SK-N-SH (cell line): ENCODE data around the gene UBE2E3. TPM values are rescaled to one million over a fixed set of nuclear protein-coding genes. Genes with fewer than 3 reads are reported as not detected.

Experiments used
- CTCF ChIA-PET: fragments of 300-600, 350-600 bp; formaldehyde crosslinking; extraction: SDS; loops from one replicate; lab custom pipeline; 2021; lab: Yijun Ruan, JAX
- POLR2A ChIA-PET: fragments of 350-600 bp; sonication (Branson Sonifier 250); formaldehyde crosslinking; extraction: SDS; loops from one replicate; lab custom pipeline; 2020; ENCODE audit warnings: antibody characterized with exemption, inconsistent platforms; lab: Yijun Ruan, JAX
- DNase-seq: peaks from one replicate; pipeline ENCODE4 v3.0.0; 2012
- H2AFZ ChIP-seq: fragments of 200-600 bp; sonication (generic); 2 replicates; pipeline ENCODE4 v1.8.1; 2016; ENCODE audit warnings: antibody characterized with exemption, mild to moderate bottlenecking, low read depth
- H3F3A ChIP-seq: fragments of 200-600 bp; sonication (generic); replicated peaks from 2 replicates; pipeline ENCODE3; 2016; ENCODE audit warnings: antibody characterized with exemption, mild to moderate bottlenecking; ENCODE audit not compliant: insufficient read depth
- H3K27ac ChIP-seq, 2 experiments: fragments of 200-500 bp in 1 of 2; fragments of 200-600 bp in 1 of 2; sonication (Bioruptor generic) in 1 of 2; sonication (generic), shearing (Covaris generic) in 1 of 2; 2 replicates each; pipeline versions ENCODE4 v1.5.1 to v1.6.1; 2014 to 2016; ENCODE audit warnings: low read depth in 2 of 2, inconsistent platforms in 1 of 2, low read length in 1 of 2, mild to moderate bottlenecking in 1 of 2, mixed read lengths in 1 of 2
- H3K27me3 ChIP-seq: fragments of 200-600 bp; sonication (generic), shearing (Covaris generic); 2 replicates; pipeline ENCODE4 v1.6.1; 2016; ENCODE audit warnings: mixed run types; ENCODE audit not compliant: insufficient read depth
- H3K36me3 ChIP-seq, 2 experiments: fragments of 200-500 bp in 1 of 2; fragments of 200-600 bp in 1 of 2; sonication (Bioruptor generic) in 1 of 2; sonication (generic) in 1 of 2; replicated peaks in 1 of 2; 2 replicates each; pipeline versions ENCODE3 to v1.5.1; 2014 to 2016; ENCODE audit warnings: low read length in 1 of 2, mild to moderate bottlenecking in 1 of 2; ENCODE audit not compliant: insufficient read depth in 2 of 2, control insufficient read depth in 1 of 2
- H3K4me1 ChIP-seq, 2 experiments: fragments of 200-500 bp in 1 of 2; fragments of 200-600 bp in 1 of 2; sonication (Bioruptor generic) in 1 of 2; sonication (generic), shearing (Covaris generic) in 1 of 2; 2 replicates each; pipeline versions ENCODE4 v1.5.1 to v1.6.1; 2014 to 2016; ENCODE audit warnings: low read depth in 1 of 2, low read length in 1 of 2, mixed run types in 1 of 2; ENCODE audit not compliant: insufficient read depth in 2 of 2, control insufficient read depth in 1 of 2
- H3K4me2 ChIP-seq: fragments of 200-600 bp; sonication (generic), shearing (Covaris generic); 2 replicates; pipeline ENCODE4 v1.6.1; 2017; ENCODE audit warnings: mixed run types
- H3K4me3 ChIP-seq, 2 experiments: fragments of 200-500 bp in 1 of 2; fragments of 200-600 bp in 1 of 2; sonication (Bioruptor generic) in 1 of 2; sonication (generic), shearing (Covaris generic) in 1 of 2; 2 replicates each; pipeline versions ENCODE4 v1.5.1 to v1.8.1; 2014 to 2016; ENCODE audit warnings: low read depth in 2 of 2, inconsistent platforms in 1 of 2, low read length in 1 of 2, mild to moderate bottlenecking in 1 of 2, mixed read lengths in 1 of 2, moderate library complexity in 1 of 2
- H3K79me2 ChIP-seq: fragments of 200-600 bp; sonication (generic); 2 replicates; pipeline ENCODE4 v1.8.1; 2017; ENCODE audit warnings: mild to moderate bottlenecking; ENCODE audit not compliant: insufficient read depth
- H3K9ac ChIP-seq: fragments of 200-600 bp; sonication (generic); 2 replicates; pipeline ENCODE4 v1.6.1; 2017; ENCODE audit warnings: mixed run types
- H3K9me2 ChIP-seq: fragments of 200-600 bp; sonication (generic); 2 replicates; pipeline ENCODE4 v1.6.1; 2017; ENCODE audit warnings: mixed run types
- H3K9me3 ChIP-seq: fragments of 200-600 bp; sonication (generic); 2 replicates; pipeline ENCODE4 v1.6.1; 2017; ENCODE audit warnings: mixed run types, mild to moderate bottlenecking, moderate library complexity
- H4K20me1 ChIP-seq: fragments of 200-600 bp; sonication (generic); 2 replicates; pipeline ENCODE4 v1.6.1; 2017; ENCODE audit warnings: mild to moderate bottlenecking, mixed run types; ENCODE audit not compliant: insufficient read depth
- CTCF ChIP-seq: fragments of 200-600 bp; sonication (generic); IDR thresholded peaks from 2 replicates; pipeline ENCODE4 v1.6.1; 2017; ENCODE audit warnings: antibody characterized with exemption, mild to moderate bottlenecking, moderate library complexity
- ELF1 ChIP-seq: IDR thresholded peaks from 2 replicates; pipeline ENCODE4 v1.4.0; 2012
- EZH2phosphoT487 ChIP-seq: fragments of 200-600 bp; sonication (generic); IDR thresholded peaks from 2 replicates; pipeline ENCODE4 v1.6.1; 2017; ENCODE audit warnings: low read depth, mixed run types, mild to moderate bottlenecking, antibody characterized with exemption, moderate library complexity, borderline replicate concordance
- FOSL2 ChIP-seq: IDR thresholded peaks from 2 replicates; pipeline ENCODE4 v1.4.0; 2012; ENCODE audit warnings: low read depth, mild to moderate bottlenecking, moderate library complexity, borderline replicate concordance
- IRF3 ChIP-seq: fragments of 150-350 bp; IDR thresholded peaks from 2 replicates; pipeline ENCODE4 v1.6.1; 2016; ENCODE audit warnings: mild to moderate bottlenecking, low read depth, low read length
- JUND ChIP-seq: IDR thresholded peaks from 2 replicates; pipeline ENCODE4 v1.4.0; 2012
- MEF2A ChIP-seq: IDR thresholded peaks from 2 replicates; pipeline ENCODE4 v1.4.0; 2012; ENCODE audit warnings: low read depth, borderline replicate concordance
- MXI1 ChIP-seq: IDR thresholded peaks from 2 replicates; pipeline ENCODE4 v1.6.1; 2012; ENCODE audit warnings: mild to moderate bottlenecking, low read depth, low read length, improper control_type of control experiment
- PBX3 ChIP-seq: IDR thresholded peaks from 2 replicates; pipeline ENCODE4; 2012
- RAD21 ChIP-seq: IDR thresholded peaks from 2 replicates; pipeline ENCODE4 v1.6.1; 2012; ENCODE audit warnings: mild to moderate bottlenecking, low read length
- RCOR1 ChIP-seq: fragments of 150-350 bp; IDR thresholded peaks from 2 replicates; pipeline ENCODE4 v1.6.1; 2017; ENCODE audit warnings: antibody characterized with exemption, low read length
- REST ChIP-seq: IDR thresholded peaks from 2 replicates; pipeline ENCODE4 v1.6.1; 2012; ENCODE audit warnings: mild to moderate bottlenecking, low read depth, low read length, moderate library complexity
- RFX5 ChIP-seq: IDR thresholded peaks from 2 replicates; pipeline ENCODE4 v1.6.1; 2012; ENCODE audit warnings: mild to moderate bottlenecking, improper control_type of control experiment, low read length
- SIN3A ChIP-seq: IDR thresholded peaks from 2 replicates; pipeline ENCODE4 v1.6.1; 2012; ENCODE audit warnings: low read depth, mild to moderate bottlenecking, low read length, moderate library complexity, borderline replicate concordance
- SMC3 ChIP-seq: IDR thresholded peaks from 2 replicates; pipeline ENCODE4 v1.6.1; 2012; ENCODE audit warnings: low read depth, low read length, improper control_type of control experiment
- TAF1 ChIP-seq: IDR thresholded peaks from 2 replicates; pipeline ENCODE4 v1.6.1; 2012; ENCODE audit warnings: low read depth, mild to moderate bottlenecking, low read length, moderate library complexity, borderline replicate concordance
- TCF12 ChIP-seq: IDR thresholded peaks from 2 replicates; pipeline ENCODE4 v1.4.0; 2012
- USF1 ChIP-seq: IDR thresholded peaks from 2 replicates; pipeline ENCODE4 v1.4.0; 2012; ENCODE audit warnings: low read depth, borderline replicate concordance
- YY1 ChIP-seq: IDR thresholded peaks from 2 replicates; pipeline ENCODE4 v1.4.0; 2012; ENCODE audit warnings: low read depth, mild to moderate bottlenecking
- WGBS: methylation state at CpG from one replicate; pipeline ENCODE4 v1.1.6; 2017; ENCODE audit warnings: low lambda C conversion rate; 5-methylcytosine and 5-hydroxymethylcytosine counted together
- polyA plus RNA-seq, 3 experiments: library from polyadenylated mRNA; depleted of rRNA; stranded (reverse); fragments of >200 nt; gene quantifications; 2 replicates each; pipeline ENCODE4 v1.2.3, GENCODE V29; 2012

UBE2E3 gene
- polyA plus RNA-seq, 1 of the 3 experiments (the other 2 are of a cell fraction), result 62.9 TPM

- WGBS, result 94% methylated on average over 1 of the region's 1 CpG
- POLR2A ChIA-PET, result no interaction called here
- Histone ChIP-seq H3K36me3 (no peaks in the 10 kb centered on the region), H2AFZ (no peak overlapping the region), H3K27me3 (no peaks in the 10 kb centered on the region), H3K4me1 (peaks cover under 1 to 7% of the 10 kb centered on the region in 2 experiments; a peak in 3 of 4 replicates), H3F3A (no peaks in the 10 kb centered on the region), H3K79me2 (peaks cover 79% of the 10 kb centered on the region), H3K4me3 (no peak overlapping the region), H3K27ac (no peak overlapping the region), H3K9me3 (no peaks in the 10 kb centered on the region), H4K20me1 (peaks cover 34% of the 10 kb centered on the region), H3K4me2 (no peak overlapping the region), H3K9me2 (no peaks in the 10 kb centered on the region), H3K9ac (no peak overlapping the region)
- DNase-seq, result no peak
- TF ChIP-seq SMC3 (no peak), RAD21 (no peak), MEF2A (no peak), ELF1 (no peak), REST (no peak), EZH2phosphoT487 (no peak), FOSL2 (no peak), USF1 (no peak), IRF3 (no peak)
- CTCF ChIA-PET, result interaction anchor here (0.6 to 1.3 kb wide), 3 partner anchors 11 to 20 kb away, joined by 3 to 4 read pairs (median 4); no protein-coding TSS in a partner anchor
These were observed 25.4 kb downstream of the UBE2E3 start for GRCh38 chr2:181005809-181006208.

- WGBS, result 97% methylated on average over 4 of the region's 4 CpGs
- CTCF ChIA-PET, result interaction anchor here (1.2 kb wide), 1 partner anchor 18 kb away, joined by 4 read pairs; no protein-coding TSS in a partner anchor
- POLR2A ChIA-PET, result no interaction called here
- H3K27me3 ChIP-seq, result no peaks in the 10 kb centered on the region
- H3K36me3 ChIP-seq, result no peaks in the 10 kb centered on the region
- no peaks in the 10 kb centered on the region for H3K9me2 ChIP-seq
- DNase-seq, result no peak
- no peak overlapping the region for H2AFZ ChIP-seq
- H3K27ac ChIP-seq, result no peak overlapping the region
- no peak overlapping the region for H3K4me2 ChIP-seq
- H3K79me2 ChIP-seq, result peaks cover 82% of the 10 kb centered on the region
- H3K4me1 ChIP-seq, result peaks cover 6 to 14% of the 10 kb centered on the region in 2 experiments; a peak in 3 of 4 replicates
- H3F3A ChIP-seq, result no peaks in the 10 kb centered on the region
- no peak overlapping the region for H3K9ac ChIP-seq
- H3K4me3 ChIP-seq, result no peak overlapping the region
- peaks cover 47% of the 10 kb centered on the region for H4K20me1 ChIP-seq
- no peaks in the 10 kb centered on the region for H3K9me3 ChIP-seq
- TF ChIP-seq JUND (no peak), RFX5 (no peak), CTCF (no peak), MXI1 (no peak), PBX3 (no peak), TAF1 (no peak), SIN3A (no peak), TCF12 (no peak), YY1 (no peak), RCOR1 (no peak)
These were observed 26.9 kb downstream of the UBE2E3 start for GRCh38 chr2:181007086-181007837.
